GM19438 (cell line): ENCODE measurements around the gene PTTG1IP.

Experiments
- ATAC-seq: cut with Tn5 transposase; IDR thresholded peaks from one replicate; pipeline ENCODE4 v1.9.1; 2021; ENCODE audit warnings: low read depth; ENCODE audit not compliant: unreplicated experiment

Gene PTTG1IP

DNA sequence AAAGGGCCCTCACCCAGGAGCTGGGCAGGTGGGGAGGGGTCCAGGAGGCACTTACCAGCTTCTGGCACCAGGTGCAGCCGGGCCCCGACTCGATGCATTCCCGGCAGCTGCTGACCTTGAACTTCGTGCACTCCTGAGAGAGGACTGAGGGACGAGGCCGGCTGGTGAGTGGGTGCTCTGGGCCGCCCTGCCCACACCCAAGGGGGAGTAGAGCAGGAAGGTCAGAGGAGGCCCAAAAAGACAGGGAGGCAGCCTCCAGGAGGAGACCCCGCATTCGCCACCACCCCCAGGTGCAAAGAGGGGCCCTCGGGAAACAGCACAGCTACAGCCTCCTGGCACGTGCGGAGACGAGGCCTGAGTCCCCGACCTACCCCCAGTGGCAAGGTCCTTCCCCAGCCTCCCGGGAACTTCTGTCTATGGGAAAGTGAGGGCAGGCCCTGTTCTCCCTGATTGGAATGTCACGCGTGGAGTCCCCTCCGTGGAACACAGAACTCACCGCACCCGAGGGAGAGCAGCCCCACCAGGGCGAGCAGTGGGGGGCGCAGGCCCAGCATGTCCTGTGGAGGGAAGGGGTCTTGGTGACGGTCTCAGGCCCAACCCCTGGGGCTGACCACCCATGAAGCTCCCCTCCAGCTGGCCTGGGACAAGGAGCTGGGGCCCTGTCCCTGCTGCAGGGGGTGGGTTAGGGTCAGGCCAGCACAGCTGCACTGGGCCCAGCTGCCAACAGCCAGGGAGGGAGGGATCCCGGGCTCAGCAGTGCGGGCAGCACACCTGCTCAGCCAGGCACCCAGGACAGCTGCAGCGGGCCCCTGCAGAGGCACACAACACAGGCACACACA, 37.0 kb upstream of the PTTG1IP start:
- no peak for ATAC-seq

DNA sequence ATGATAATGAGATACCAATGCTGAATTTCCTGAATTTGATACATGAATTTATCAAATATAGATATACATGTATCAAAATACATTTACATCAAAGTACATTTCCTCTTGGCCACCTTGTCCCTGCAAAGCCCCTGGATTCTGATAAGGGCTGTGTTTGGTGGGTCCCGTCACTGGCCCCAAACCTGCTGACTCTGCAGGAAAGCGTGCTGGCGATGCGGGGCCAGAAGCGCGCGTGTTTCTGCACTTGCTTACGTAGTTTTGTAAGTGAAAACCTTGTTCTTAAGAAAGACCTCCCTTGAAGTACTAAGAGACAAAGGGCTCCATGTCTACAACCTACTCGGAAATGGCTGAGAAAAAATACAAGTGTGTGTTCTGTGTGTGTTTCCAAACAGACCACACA, 36.2 kb upstream of the PTTG1IP start:
- ATAC-seq, result no peak

DNA sequence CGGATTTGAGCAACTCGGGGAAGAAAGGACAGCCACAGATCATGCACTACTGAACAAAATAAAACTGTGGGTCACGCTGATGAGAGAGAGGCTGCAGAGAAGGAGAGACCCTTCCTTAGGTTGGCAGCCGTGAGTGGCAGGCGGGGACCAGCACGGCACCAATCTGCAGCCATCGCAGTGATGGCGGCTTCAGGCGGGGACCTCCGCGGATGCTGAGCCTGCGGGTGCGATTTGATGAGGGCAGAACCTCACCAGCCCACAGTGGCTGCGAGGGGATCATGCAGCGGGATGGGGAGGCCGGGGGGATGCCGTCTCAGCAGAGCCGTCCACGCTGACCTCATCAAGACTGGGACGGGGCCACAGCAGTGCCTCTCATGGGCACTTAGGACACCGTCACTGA, 35.4 kb upstream of the PTTG1IP start:
- ATAC-seq, result no peak

DNA sequence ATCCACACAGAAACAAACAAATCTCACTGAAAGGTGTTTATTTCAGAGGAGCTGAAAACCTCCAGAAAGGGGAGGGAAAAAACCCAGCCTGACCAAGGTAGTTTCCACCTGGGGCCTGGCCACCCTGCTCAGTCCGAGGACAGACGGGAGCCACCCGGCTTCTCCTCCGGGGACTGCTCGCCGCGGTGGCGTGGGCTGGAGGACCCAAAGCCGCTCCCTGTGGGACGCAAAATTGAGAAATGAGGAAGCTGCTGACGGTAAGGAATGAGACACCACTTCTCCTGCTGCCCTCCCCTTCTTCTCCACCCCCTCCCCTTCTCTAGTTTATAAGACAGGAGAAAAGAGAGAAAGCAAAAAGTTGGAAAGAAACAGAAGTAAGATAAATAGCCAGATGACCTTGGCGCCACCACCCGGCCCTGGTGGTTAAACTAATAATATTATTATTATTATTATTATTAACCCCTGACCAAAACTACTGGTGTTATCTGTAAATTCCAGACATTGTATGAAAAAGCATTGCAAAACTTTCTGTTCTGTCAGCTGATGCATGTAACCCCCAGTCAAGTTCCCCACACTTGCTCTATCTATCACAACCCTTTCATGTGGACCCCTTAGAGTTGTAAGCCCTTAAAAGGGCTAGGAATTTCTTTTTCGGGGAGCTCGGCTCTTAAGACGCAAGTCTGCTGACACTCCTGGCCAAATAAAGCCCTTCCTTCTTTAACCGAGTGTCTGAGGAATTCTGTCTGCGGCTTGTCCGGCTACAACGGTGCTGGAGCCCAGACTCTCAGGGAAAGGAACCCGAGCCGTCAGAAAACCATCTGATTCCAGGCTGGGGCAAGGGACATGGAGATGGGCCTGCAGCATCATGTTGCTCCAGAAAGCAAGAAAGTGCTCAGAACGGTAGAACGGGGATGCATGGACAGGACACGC, 34.7 kb upstream of the PTTG1IP start:
- ATAC-seq, result no peak

DNA sequence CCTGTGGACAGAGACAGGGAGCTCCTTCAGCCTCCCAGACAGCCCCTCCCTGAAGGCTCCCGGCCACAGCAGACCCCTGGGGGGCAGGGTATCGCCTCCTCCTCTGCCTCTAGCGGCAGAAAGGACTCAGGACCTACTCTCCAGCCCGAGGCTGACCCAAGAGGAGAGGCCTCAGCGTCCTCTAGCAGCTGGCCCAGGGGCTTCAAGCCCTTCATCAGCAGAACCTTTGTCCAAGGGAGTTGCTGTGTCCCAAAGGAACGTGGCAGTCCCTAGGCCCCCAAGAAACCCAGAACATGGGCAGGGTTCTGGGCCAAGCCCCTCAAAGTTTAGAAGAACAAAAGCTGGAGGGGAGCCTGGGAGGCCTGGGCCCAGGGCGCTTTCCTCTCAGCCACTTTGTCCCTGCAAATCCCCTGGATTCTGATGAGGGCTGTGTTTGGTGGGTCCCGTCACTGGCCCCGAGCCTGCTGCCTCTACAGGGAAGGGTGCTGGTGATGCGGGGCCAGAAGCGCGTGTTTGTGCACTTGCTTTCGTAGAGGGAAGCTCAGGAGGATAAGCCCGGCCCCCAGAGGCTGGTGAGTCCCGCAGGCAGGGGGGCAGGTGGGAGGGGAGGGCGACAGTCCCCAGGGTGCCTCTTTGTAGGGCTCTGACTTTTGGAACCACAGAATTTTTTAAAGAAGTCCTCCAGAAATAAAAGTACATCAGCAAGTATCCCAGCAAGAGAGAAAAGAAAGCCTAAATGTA, 33.9 kb upstream of the PTTG1IP start:
- ATAC-seq, result no peak

DNA sequence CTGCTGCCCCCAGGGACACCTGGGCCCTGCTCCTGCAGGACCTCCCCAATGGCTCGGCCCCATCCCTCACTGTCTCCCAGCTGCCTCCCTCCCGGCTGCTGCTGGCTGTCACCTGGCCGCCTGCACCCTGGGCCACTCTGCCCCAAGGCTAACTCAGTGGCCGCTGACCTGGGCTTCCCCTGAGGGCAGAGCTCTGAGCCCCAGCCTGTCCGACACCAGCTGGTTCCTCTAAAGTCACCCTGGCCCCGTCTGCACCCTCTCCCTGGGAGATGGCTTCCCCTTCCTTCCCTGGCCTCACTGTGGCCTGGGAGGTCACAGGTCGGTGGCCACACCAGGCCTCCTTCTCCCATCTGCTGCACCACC, 32.2 kb upstream of the PTTG1IP start:
- no peak for ATAC-seq

DNA sequence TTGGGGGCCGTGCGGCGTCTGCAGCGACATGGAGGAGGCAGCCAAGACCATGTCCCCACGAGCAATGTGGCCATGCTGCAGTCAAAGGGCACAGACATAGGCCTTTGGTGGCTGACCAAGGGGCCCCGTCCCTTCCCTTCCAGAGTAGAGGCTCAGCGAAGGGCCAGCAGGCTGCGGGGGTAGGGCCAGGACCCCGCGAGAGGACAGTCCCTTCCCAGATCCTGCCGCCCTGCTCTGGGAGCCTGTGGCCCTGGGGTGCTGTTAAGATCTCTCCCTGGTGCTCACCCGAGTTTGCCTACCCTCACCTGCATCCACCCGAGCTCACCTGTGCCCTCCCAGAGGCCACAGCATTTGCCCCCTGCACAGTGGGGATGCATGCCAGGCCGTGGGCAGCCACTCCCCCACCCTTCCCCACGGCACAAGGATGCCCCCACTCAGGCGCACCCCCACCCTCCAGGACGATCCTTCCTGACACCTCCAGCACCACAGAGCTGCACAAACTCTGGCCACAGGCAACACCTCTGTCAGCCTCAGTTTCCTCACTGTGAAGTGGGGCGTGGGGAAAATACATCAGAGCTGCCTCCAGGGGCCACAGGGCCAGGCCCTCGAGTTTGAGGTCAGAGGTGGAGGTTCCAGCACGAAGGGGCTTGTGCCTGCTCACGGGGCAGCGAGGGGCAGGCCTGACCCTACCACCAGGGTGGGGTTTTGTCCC, 31.7 kb upstream of the PTTG1IP start:
- no peak for ATAC-seq

DNA sequence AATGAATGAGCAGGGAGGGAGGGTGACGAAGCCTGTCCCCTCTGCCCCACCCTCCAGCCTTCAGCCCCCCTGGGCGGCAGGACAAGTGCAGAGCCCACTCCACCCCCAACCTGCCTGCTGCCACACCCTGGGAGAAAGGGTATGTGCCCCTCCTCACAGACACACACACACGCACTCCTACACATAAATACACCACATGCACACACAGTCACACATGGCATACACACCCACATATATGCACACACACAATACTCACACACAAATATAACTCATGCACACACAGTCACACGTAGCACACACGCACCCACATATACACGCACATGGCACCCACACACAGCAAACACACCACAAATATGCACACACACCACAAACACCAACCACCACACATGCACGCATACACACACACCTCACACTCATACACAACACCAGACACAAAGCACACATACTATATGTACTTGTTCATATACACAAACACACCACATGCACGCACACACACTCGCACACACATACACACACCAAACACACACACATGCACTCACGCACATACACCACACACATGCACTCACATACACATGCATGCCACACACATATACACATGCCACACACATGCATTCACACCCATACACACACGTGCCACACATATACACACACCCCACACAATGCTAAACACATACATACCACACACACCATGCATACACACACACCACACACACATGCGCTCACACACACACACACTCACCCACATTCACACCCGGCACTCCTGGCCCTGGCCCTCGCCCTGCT, 30.8 kb upstream of the PTTG1IP start:
- no peak for ATAC-seq

DNA sequence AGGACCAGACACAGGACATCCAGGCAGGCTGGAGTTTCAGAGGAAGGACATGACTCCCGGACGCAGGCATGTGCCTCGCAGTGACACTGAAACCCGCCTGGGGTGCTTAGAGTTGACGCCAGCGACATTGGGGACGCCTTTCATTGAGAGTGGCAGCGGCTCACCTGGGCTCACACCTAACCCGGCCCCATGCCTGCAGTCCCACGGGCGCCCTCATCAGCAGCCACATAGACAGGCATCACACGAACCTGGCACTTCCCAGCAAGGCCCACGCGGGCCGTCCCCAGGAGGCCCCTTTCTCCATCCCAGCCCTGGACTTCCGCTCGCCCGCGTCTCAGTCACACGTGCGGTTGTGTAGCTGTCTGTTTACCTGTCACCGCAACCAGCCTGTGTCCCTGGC, 30.2 kb upstream of the PTTG1IP start:
- ATAC-seq, result no peak

DNA sequence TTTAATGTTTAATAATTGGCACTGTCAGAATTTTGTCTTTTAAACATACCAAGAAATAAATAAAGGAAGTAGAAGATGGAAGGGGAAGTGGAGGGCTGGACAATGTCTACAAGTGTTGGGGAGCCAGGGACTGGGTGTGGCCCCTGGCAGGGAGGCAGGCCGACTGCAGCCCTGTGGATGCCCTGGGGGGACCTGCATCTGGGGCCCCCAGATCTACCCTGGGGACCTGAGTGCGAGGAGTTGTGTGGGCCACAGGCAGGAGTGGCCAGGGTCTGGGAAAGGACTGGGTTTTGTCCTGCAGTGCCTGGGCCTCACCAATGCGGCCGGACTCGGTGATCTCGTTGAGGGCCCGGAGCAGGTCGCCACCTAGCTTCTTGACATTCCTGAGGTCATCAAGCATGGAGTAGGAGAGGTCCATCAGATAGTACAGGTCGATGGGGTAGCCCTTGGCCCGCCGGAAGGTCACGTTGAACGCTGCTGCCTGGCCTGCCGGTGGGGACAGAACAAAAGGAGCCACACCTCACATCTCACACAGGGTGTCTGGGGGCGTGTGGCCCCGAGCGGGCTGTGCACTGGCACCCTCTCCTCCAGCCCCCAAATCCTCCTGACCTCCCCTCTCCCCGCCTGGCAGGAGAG, 29.7 kb upstream of the PTTG1IP start:
- ATAC-seq, result no peak

DNA sequence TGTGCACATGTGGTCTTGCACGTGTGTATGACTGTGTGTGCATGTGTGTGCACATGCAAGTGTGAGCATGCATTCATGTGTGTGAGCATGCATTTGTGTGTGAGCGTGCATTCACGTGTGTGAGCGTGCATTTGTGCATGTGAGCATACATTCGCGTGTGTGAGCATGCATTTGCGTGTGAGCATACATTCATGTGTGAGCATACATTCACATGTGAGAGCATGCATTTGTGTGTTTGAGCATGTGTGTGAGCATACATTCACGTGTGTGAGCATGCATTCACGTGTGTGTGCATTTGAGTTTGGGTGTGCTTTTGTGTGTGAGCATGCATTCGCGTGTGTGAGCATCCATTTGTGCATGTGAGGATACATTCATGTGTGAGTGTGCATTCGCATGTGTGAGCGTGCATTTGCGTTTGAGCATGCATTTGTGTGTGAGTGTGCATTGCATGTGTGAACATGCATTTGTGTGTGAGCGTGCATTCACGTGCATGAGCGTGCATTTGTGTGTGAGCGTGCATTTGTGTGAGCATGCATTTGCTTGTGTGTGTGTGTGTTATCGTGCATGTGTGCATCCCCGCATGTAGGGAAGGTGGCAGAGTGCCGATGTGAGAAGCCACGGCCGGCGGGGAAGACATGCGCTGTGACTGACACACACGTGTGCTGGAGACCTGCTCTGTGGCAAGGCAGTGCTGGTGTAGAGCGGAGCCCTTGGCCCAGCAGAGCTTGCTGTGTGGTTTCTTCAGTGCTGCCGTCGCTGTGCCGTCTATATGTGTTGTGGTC, 29.0 kb upstream of the PTTG1IP start:
- ATAC-seq, result no peak

DNA sequence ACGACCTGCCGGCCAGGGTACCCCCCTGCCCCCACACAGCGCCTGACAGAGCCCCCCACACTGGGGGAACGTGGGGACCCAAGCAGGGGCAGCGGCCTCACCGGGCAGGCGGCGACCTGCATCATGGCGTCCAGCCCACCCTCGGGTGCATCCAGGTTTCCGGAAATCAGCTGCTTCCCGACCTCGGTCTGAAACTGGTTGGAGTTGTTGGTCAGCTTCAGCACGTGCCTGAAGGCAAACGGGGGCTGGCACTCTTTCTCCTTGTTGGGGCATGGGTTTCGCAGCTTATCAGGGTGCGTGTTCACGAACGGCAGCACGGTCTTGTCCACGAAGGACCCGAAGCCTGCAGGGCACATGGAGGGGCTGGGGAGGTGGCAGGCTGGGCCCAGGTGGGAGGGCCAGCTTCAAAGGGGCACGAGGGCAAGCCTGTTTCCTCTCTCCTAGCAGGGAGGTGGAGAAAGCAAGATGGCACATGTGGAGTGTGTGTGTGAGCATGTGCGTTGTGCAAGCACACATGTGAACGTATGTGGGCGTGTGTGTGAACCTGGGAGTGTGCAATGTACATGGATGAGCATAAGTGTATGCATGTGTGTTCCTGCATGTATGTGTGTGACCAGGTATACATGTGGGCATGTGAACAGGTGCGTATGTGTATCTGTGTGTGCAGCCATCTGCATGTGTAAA, 28.0 kb upstream of the PTTG1IP start:
- no peak for ATAC-seq

DNA sequence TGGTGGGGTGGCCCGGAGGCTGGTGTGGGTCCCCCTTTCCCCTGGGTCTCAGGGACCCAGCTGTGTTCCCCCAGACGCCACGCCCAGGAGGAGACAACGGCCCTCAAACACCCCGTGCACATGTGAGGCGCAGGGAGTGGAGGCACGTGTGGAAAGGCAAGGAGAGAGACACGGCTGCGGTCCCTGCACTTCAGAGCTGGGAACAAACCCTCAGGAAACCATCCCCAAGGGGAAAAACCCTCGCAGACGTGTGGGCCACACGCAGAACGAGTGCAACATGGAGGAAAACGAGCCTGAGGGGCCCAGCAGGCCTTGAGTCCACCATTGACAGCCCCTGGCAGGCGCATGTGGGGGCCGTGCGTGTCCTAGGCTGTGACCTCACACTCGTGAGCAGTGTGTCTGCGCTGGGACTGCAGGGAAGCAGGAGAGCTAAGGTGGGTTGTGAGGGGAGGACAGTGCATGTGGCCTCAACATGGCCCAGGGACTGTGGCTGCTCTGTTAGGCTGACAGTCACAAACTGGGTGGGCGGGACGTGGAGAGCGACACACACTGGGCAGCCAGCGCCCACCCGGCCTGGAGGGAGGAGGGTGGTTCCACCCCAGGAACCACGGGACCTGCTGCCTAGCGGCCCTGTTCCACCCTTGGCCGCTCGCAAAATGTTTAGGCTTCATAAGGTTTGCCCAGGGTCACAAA, 27.2 kb upstream of the PTTG1IP start:
- no peak for ATAC-seq

DNA sequence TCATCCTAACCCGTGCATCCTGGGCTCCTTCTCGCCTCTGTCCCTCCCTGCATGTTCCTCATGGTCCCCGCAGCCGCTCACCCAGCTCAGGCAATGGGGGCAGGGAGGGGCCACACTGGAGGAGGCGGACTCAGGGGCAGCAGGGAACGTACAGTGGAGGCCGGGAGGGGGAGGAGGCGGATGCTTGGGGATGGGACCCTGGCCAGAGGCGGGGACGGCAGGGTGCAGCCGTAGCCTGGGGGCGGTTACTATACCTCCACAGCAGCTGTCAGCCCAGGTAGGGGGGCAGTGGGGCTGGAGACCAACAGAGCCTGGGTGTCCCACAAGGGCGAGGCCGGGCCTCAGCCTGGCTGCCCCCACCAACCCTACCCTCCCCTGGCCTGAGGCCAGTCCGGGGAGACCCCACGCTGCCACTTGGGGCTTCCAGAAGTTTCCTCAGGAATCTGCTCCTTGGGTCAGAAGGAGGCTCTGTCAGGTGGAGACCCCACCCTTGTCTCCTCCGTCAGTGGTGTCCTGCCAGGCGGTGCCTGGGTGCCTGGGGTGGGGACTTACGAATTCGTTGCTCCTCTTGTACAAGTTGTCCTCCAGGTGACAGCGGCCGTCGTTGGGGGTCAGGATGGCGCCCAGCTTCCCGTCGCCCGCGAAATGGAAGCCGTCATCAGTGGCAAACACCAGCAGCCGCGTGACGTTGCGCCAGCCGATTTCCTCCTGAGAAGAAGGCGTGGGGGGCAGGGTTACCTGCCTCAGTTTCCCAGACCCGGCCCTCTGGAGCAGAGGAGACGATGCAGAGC, 26.5 kb upstream of the PTTG1IP start:
- ATAC-seq, result no peak

DNA sequence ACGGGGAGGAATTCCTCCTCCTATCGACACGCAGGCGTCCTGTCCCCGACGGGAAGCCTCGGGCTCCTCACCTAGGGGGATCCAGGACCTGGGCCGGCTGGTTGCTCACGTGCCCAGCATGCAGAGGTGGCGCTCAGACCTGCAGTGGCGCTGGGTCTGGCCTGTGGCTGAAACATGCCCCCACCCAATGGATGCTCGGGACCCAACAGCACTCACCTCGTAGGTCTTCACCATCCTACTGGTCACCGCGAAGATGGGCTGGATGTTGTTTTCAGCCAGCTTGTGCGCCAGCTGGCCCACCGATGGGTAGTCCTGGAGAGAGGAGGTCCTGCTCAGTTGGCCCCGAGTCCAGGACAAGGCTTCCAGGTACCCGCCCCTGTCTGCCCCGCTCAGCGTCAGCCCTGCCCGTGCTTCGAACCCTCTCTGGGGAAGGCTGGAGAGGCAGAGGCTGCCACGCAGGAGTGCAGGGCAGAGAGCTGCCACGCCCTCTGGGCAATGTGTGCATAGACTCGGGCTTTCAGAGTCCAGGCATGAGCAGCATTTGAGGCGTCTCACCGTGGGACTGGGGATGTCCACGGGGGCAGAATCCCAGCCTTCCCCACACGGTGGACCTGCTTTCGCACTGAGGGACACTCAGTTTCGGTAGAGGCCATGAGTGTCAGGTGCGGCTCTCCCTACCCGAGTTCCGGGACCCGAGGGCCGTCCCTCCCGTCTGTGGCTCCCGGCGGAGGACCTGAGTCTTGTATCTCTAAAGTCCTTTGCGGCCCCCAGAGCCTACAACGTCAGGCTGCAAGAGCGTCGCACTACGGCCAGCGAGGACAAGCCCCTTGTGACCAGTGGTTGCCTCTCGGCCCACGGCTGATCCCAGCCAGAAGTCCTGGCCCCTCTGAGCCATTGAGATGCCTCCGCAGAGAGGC, 25.6 kb upstream of the PTTG1IP start:
- no peak for ATAC-seq
